Measurements from ENCODE around the gene HS3ST3A1. TPM values are rescaled to one million over a fixed set of nuclear protein-coding genes. Genes with fewer than 3 reads are reported as not detected.

The HS3ST3A1 gene
- total RNA-seq, 1 donor from 2014 or later, result 1.1 TPM

GRCh38 chr17:13593021-13593751 is 8.5 kb downstream of the HS3ST3A1 start:
- Mint-ChIP-seq H3K9me3 (ENCODE audit: unreplicated experiment) (no peaks in the 10 kb centered on the region), H3K27me3 (ENCODE audit: unreplicated experiment) (peaks cover 2% of the 10 kb centered on the region), H3K27ac (ENCODE audit: unreplicated experiment) (no peak overlapping the region), H3K4me3 (ENCODE audit: unreplicated experiment) (no peak overlapping the region), H3K36me3 (ENCODE audit: unreplicated experiment) (no peaks in the 10 kb centered on the region), H3K4me1 (ENCODE audit: low read depth, unreplicated experiment) (peaks cover 9% of the 10 kb centered on the region)
- no peak for TF ChIP-seq CTCF (IDR thresholded peaks at IDR 0.05; ENCODE audit: partially characterized antibody, unreplicated experiment)
- no peak for DNase-seq

GRCh38 chr17:13592427-13592826 is 9.3 kb downstream of the HS3ST3A1 start:
- no peak for DNase-seq
- H3K4me3 Mint-ChIP-seq (ENCODE audit: unreplicated experiment), result no peak overlapping the region
- peaks cover 9% of the 10 kb centered on the region for H3K4me1 Mint-ChIP-seq (ENCODE audit: low read depth, unreplicated experiment)
- TF ChIP-seq CTCF (IDR thresholded peaks at IDR 0.05; ENCODE audit: partially characterized antibody, unreplicated experiment), result no peak
- no peaks in the 10 kb centered on the region for H3K36me3 Mint-ChIP-seq (ENCODE audit: unreplicated experiment)
- no peaks in the 10 kb centered on the region for H3K9me3 Mint-ChIP-seq (ENCODE audit: unreplicated experiment)
- H3K27me3 Mint-ChIP-seq (ENCODE audit: unreplicated experiment), result peaks cover 2% of the 10 kb centered on the region
- no peak overlapping the region for H3K27ac Mint-ChIP-seq (ENCODE audit: unreplicated experiment)

GRCh38 chr17:13590441-13590840 is 11.3 kb downstream of the HS3ST3A1 start:
- Mint-ChIP-seq H3K27ac (ENCODE audit: unreplicated experiment) (no peak overlapping the region), H3K9me3 (ENCODE audit: unreplicated experiment) (no peaks in the 10 kb centered on the region), H3K27me3 (ENCODE audit: unreplicated experiment) (no peaks in the 10 kb centered on the region), H3K4me3 (ENCODE audit: unreplicated experiment) (no peak overlapping the region), H3K36me3 (ENCODE audit: unreplicated experiment) (no peaks in the 10 kb centered on the region), H3K4me1 (ENCODE audit: low read depth, unreplicated experiment) (peaks cover 2% of the 10 kb centered on the region)
- no peak for TF ChIP-seq CTCF (IDR thresholded peaks at IDR 0.05; ENCODE audit: partially characterized antibody, unreplicated experiment)
- DNase-seq, result no peak

- DNase-seq, result no peak
- no peaks in the 10 kb centered on the region for H3K4me1 Mint-ChIP-seq (ENCODE audit: low read depth, unreplicated experiment)
- no peak overlapping the region for H3K4me3 Mint-ChIP-seq (ENCODE audit: unreplicated experiment)
- no peak for TF ChIP-seq CTCF (IDR thresholded peaks at IDR 0.05; ENCODE audit: partially characterized antibody, unreplicated experiment)
- no peak overlapping the region for H3K27ac Mint-ChIP-seq (ENCODE audit: unreplicated experiment)
- no peaks in the 10 kb centered on the region for H3K36me3 Mint-ChIP-seq (ENCODE audit: unreplicated experiment)
- no peaks in the 10 kb centered on the region for H3K9me3 Mint-ChIP-seq (ENCODE audit: unreplicated experiment)
- H3K27me3 Mint-ChIP-seq (ENCODE audit: unreplicated experiment), result peaks cover 2% of the 10 kb centered on the region
These were observed 12.1 kb downstream of the HS3ST3A1 start for GRCh38 chr17:13589658-13590057.

GRCh38 chr17:13587487-13588338 is 14.0 kb downstream of the HS3ST3A1 start:
- Mint-ChIP-seq H3K9me3 (ENCODE audit: unreplicated experiment) (no peaks in the 10 kb centered on the region), H3K27ac (ENCODE audit: unreplicated experiment) (no peak overlapping the region), H3K4me3 (ENCODE audit: unreplicated experiment) (no peak overlapping the region), H3K27me3 (ENCODE audit: unreplicated experiment) (peaks cover 2% of the 10 kb centered on the region), H3K36me3 (ENCODE audit: unreplicated experiment) (no peaks in the 10 kb centered on the region), H3K4me1 (ENCODE audit: low read depth, unreplicated experiment) (no peaks in the 10 kb centered on the region)
- no peak for TF ChIP-seq CTCF (IDR thresholded peaks at IDR 0.05; ENCODE audit: partially characterized antibody, unreplicated experiment)
- no peak for DNase-seq

Data from glutamatergic neuron (in vitro differentiated cells).